Measurements from ENCODE around the gene ACSL1.

GRCh38 chr4:184848510-184848909 lies 22.7 kb upstream of the ACSL1 start:
- TF ChIP-seq, protein P1, sequence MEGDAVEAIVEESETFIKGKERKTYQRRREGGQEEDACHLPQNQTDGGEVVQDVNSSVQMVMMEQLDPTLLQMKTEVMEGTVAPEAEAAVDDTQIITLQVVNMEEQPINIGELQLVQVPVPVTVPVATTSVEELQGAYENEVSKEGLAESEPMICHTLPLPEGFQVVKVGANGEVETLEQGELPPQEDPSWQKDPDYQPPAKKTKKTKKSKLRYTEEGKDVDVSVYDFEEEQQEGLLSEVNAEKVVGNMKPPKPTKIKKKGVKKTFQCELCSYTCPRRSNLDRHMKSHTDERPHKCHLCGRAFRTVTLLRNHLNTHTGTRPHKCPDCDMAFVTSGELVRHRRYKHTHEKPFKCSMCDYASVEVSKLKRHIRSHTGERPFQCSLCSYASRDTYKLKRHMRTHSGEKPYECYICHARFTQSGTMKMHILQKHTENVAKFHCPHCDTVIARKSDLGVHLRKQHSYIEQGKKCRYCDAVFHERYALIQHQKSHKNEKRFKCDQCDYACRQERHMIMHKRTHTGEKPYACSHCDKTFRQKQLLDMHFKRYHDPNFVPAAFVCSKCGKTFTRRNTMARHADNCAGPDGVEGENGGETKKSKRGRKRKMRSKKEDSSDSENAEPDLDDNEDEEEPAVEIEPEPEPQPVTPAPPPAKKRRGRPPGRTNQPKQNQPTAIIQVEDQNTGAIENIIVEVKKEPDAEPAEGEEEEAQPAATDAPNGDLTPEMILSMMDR (conservative IDR thresholded peaks at IDR 0.05; ENCODE audit: low read length): no peak
- no peak for TF ChIP-seq EZH2phosphoT487 (IDR thresholded peaks at IDR 0.05; ENCODE audit: borderline replicate concordance)

Data from Loucy (cell line).